Subcutaneous adipose tissue (tissue), 4 donors: ENCODE measurements around the gene APOE. TPM values are rescaled to one million over a fixed set of nuclear protein-coding genes. Genes with fewer than 3 reads are reported as not detected.
"Not testable (repeated sequence)": the region's sequence is repeated elsewhere in the genome, so short reads cannot be mapped to it uniquely, and the experiment has no call there.

Experiments used
- CTCF ChIP-seq: fragments of 450-650 bp; IDR thresholded peaks from one replicate; pipeline ENCODE4 v1.5.1; 2016; ENCODE audit warnings: low read depth, mild to moderate bottlenecking, control low read depth, antibody characterized with exemption, moderate library complexity
- total RNA-seq, 4 donors: library from RNA; depleted of rRNA; stranded (reverse); fragments of >200 nt; gene quantifications; one replicate each; pipeline ENCODE4 v1.1.0, GENCODE V29; 2016

The APOE gene
- total RNA-seq, 4 donors from 2014 or later: 212 to 2,618 (median 1,765) TPM

- TF ChIP-seq CTCF: no peak
These were observed 2.7 kb downstream of the APOE start for GRCh38 chr19:44908074-44908835.

- TF ChIP-seq CTCF: no peak
These were observed 3.3 kb downstream of the APOE start for GRCh38 chr19:44908836-44909261.

- no peak for TF ChIP-seq CTCF
These were observed 4.2 kb downstream of the APOE start for GRCh38 chr19:44909775-44910174.

- no peak for TF ChIP-seq CTCF
These were observed 7.3 kb downstream of the APOE start for GRCh38 chr19:44912854-44913253.

- TF ChIP-seq CTCF: not testable (repeated sequence)
These were observed 9.0 kb downstream of the APOE start, which contains the start of gene APOC1 for GRCh38 chr19:44914433-44915206. TSS of gene APOC1 (plus strand) at chr19:44914608. CDS start at chr19:44914892, 284 bp downstream.

GRCh38 chr19:44924243-44924725 lies 18.7 kb downstream of the APOE start:
- no peak for TF ChIP-seq CTCF
